HG03460 (cell line): ENCODE measurements around the gene HMGB1.

Experiments
- ATAC-seq: cut with Tn5 transposase; IDR thresholded peaks from one replicate; pipeline ENCODE4 v1.9.1; 2021; ENCODE audit not compliant: unreplicated experiment

The HMGB1 gene

DNA sequence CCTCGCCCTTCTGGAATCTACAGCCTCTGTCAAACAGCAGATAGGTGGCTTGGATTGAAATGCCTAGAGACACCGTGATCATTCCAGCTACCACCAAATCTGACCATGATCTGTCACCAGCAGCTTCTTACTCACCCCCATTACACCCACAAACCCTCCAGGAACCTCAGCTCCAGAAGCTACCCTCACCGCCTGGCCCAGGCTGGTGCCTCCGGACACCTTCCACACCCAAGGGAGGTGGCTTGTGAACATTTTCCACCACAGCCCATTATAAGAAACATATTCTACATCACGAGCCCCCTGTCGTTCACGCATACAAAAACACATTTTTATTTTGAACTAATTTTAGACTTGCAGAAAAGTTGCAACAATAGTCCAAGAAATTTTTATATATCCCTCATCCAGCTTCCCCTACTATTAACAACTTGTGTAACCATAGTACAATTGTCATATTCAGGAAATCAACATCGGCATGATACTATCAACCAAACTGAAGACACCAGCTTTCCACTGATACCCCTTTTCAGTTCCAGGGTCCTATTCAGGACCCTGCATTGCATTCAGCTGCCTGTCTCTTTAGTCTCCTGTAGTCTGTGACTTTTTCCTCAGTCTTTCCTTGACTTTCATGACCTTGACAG lies 58.8 kb downstream of the HMGB1 start:
- no peak for ATAC-seq
